H1 (cell line): ENCODE data around the gene KRTAP12-3. TPM values are rescaled to one million over a fixed set of nuclear protein-coding genes. Genes with fewer than 3 reads are reported as not detected.
A peak's percentile ranks its signal among the peaks of the same experiment; 100 is the strongest.

Experiments used
- CTCF ChIA-PET: fragments of 300-600 bp; sonication (Branson Sonifier 250); formaldehyde crosslinking; loops from one replicate; lab custom pipeline; 2021; ENCODE audit not compliant: partially characterized antibody; lab: Charles Lee
- POLR2A ChIA-PET: fragments of 300-600 bp; sonication (Branson Sonifier 250); formaldehyde crosslinking; loops from one replicate; lab custom pipeline; 2021; ENCODE audit warnings: inconsistent platforms; ENCODE audit not compliant: partially characterized antibody; lab: Charles Lee
- DNase-seq, 2 experiments: peaks; one replicate each; pipeline versions ENCODE4 v3.0.0 to v3.0.0-alpha.2; 2010 to 2022; ENCODE audit warnings: low spot score in 2 of 2, low read depth in 1 of 2, mixed read lengths in 1 of 2
- FAIRE-seq: peaks from 2 replicates; lab custom pipeline; 2011; peaks lifted over from hg19 to GRCh38; lab: Jason Lieb, UNC
- H2AFZ ChIP-seq: 2 replicates; pipeline ENCODE4 v1.8.1; 2012; ENCODE audit warnings: low read length, inconsistent platforms
- H2AK5ac ChIP-seq: 2 replicates; pipeline ENCODE4 v1.6.1; 2013; ENCODE audit warnings: low read depth, low read length
- H2BK120ac ChIP-seq: replicated peaks from 2 replicates; pipeline ENCODE3; 2013; ENCODE audit warnings: low read depth, low read length, inconsistent platforms
- H2BK12ac ChIP-seq: 2 replicates; pipeline ENCODE4 v1.6.1; 2013; ENCODE audit warnings: low read depth, low read length
- H2BK15ac ChIP-seq: 2 replicates; pipeline ENCODE4 v1.6.1; 2013; ENCODE audit warnings: low read length
- H2BK20ac ChIP-seq: 2 replicates; pipeline ENCODE4 v1.6.1; 2013; ENCODE audit warnings: low read length
- H2BK5ac ChIP-seq: 2 replicates; pipeline ENCODE4 v1.6.1; 2013; ENCODE audit warnings: low read depth, low read length
- H3K14ac ChIP-seq: 2 replicates; pipeline ENCODE4 v1.6.1; 2013; ENCODE audit warnings: inconsistent platforms; ENCODE audit not compliant: insufficient read length
- H3K18ac ChIP-seq: 2 replicates; pipeline ENCODE4 v1.6.1; 2013; ENCODE audit warnings: low read length; ENCODE audit errors: extremely low read depth
- H3K23ac ChIP-seq: 2 replicates; pipeline ENCODE4 v1.6.1; 2013; ENCODE audit warnings: inconsistent platforms; ENCODE audit not compliant: insufficient read length
- H3K23me2 ChIP-seq: 2 replicates; pipeline ENCODE4 v1.6.1; 2013; ENCODE audit warnings: low read depth, low read length
- H3K27ac ChIP-seq: 2 replicates; pipeline ENCODE4 v1.6.1; 2011; ENCODE audit warnings: low read depth, low read length, inconsistent platforms
- H3K27me3 ChIP-seq, 4 experiments: replicated peaks in 1 of 4; 1 replicate in 1 of 4; 2 replicates in 3 of 4; pipeline versions ENCODE4 v1.6.1 to v1.8.1; 2011 to 2013; ENCODE audit warnings: low read length in 3 of 4, mild to moderate bottlenecking in 3 of 4, inconsistent platforms in 2 of 4, mixed read lengths in 2 of 4, moderate library complexity in 1 of 4; ENCODE audit not compliant: control insufficient read depth in 3 of 4, insufficient read depth in 3 of 4; ENCODE audit errors: extremely low read depth in 1 of 4
- H3K36me3 ChIP-seq, 4 experiments: 2 replicates each; pipeline versions ENCODE4 v1.6.1 to v1.8.1; 2011 to 2013; ENCODE audit warnings: mild to moderate bottlenecking in 4 of 4, low read length in 3 of 4, moderate library complexity in 2 of 4, control low read depth in 1 of 4, inconsistent platforms in 1 of 4; ENCODE audit not compliant: insufficient read depth in 4 of 4, control insufficient read depth in 2 of 4
- H3K4ac ChIP-seq: replicated peaks from 2 replicates; pipeline ENCODE3; 2013; ENCODE audit warnings: low read length, low read depth, mixed read lengths, inconsistent platforms; ENCODE audit not compliant: insufficient read length
- H3K4me1 ChIP-seq, 4 experiments: replicated peaks in 1 of 4; 1 replicate in 1 of 4; 2 replicates in 3 of 4; pipeline versions ENCODE4 v1.6.1 to v1.8.1; 2011 to 2013; ENCODE audit warnings: low read length in 3 of 4, inconsistent platforms in 2 of 4, mixed read lengths in 1 of 4; ENCODE audit not compliant: insufficient read depth in 4 of 4, control insufficient read depth in 3 of 4
- H3K4me2 ChIP-seq, 2 experiments: 2 replicates each; pipeline versions ENCODE4 v1.6.1 to v1.8.1; 2011 to 2013; ENCODE audit warnings: low read depth in 2 of 2, low read length in 2 of 2, control low read depth in 1 of 2, inconsistent platforms in 1 of 2, mild to moderate bottlenecking in 1 of 2; ENCODE audit not compliant: insufficient read depth in 1 of 2
- H3K4me3 ChIP-seq, 4 experiments: fragments of 200-600, 300-600 bp in 1 of 4; sonication (generic), shearing (Covaris generic), sonication (Bioruptor Twin) in 1 of 4; 2 replicates each; pipeline versions ENCODE4 v1.5.1 to v1.8.1; 2011 to 2016; ENCODE audit warnings: low read length in 4 of 4, low read depth in 3 of 4, control low read depth in 2 of 4, inconsistent platforms in 2 of 4, mild to moderate bottlenecking in 2 of 4, mixed read lengths in 1 of 4, moderate library complexity in 1 of 4; ENCODE audit not compliant: insufficient read depth in 2 of 4; ENCODE audit errors: extremely low read depth in 1 of 4
- H3K56ac ChIP-seq: replicated peaks from 2 replicates; pipeline ENCODE3; 2013; ENCODE audit warnings: low read depth, mild to moderate bottlenecking, mixed read lengths, low read length, inconsistent platforms; ENCODE audit not compliant: insufficient read length
- H3K79me1 ChIP-seq: 2 replicates; pipeline ENCODE4 v1.6.1; 2013; ENCODE audit warnings: low read depth, low read length, control low read depth
- H3K79me2 ChIP-seq, 2 experiments: 2 replicates each; pipeline versions ENCODE4 v1.6.1 to v1.8.1; 2012 to 2013; ENCODE audit warnings: low read length in 2 of 2, mild to moderate bottlenecking in 2 of 2, inconsistent platforms in 1 of 2; ENCODE audit not compliant: insufficient read depth in 2 of 2, control insufficient read depth in 1 of 2
- H3K9ac ChIP-seq, 4 experiments: replicated peaks in 1 of 4; 1 replicate in 1 of 4; 2 replicates in 3 of 4; pipeline versions ENCODE4 v1.6.1 to v1.8.1; 2011 to 2013; ENCODE audit warnings: low read depth in 3 of 4, low read length in 3 of 4, control low read depth in 2 of 4, mild to moderate bottlenecking in 2 of 4, moderate library complexity in 2 of 4, inconsistent platforms in 1 of 4; ENCODE audit errors: extremely low read depth in 1 of 4
- H3K9me3 ChIP-seq, 2 experiments: 2 replicates each; pipeline versions ENCODE4 v1.6.1 to v1.8.1; 2012 to 2013; ENCODE audit warnings: mild to moderate bottlenecking in 2 of 2, moderate library complexity in 2 of 2, control low read depth in 1 of 2, inconsistent platforms in 1 of 2, low read depth in 1 of 2, low read length in 1 of 2, mixed read lengths in 1 of 2; ENCODE audit not compliant: insufficient read depth in 2 of 2
- H4K20me1 ChIP-seq, 2 experiments: replicated peaks in 1 of 2; 2 replicates each; pipeline versions ENCODE3 to v1.8.1; 2011 to 2013; ENCODE audit warnings: inconsistent platforms in 2 of 2, low read length in 2 of 2, mild to moderate bottlenecking in 1 of 2; ENCODE audit not compliant: insufficient read depth in 2 of 2, control insufficient read depth in 1 of 2
- H4K5ac ChIP-seq: 2 replicates; pipeline ENCODE4 v1.6.1; 2013; ENCODE audit warnings: low read length, low read depth, mixed read lengths, inconsistent platforms; ENCODE audit not compliant: insufficient read length
- H4K8ac ChIP-seq: 2 replicates; pipeline ENCODE4 v1.8.0; 2013; ENCODE audit warnings: mild to moderate bottlenecking, moderate library complexity, low read length, inconsistent platforms; ENCODE audit not compliant: insufficient read depth; ENCODE audit errors: extremely low read depth
- H4K91ac ChIP-seq: replicated peaks from 2 replicates; pipeline ENCODE3; 2013; ENCODE audit warnings: low read length, mixed read lengths, inconsistent platforms; ENCODE audit not compliant: insufficient read length
- WGBS, 2 experiments: shearing (Covaris generic) in 1 of 2; methylation state at CpG; one replicate each; pipeline versions ENCODE4 v1.1.6 to v1.1.7; 2013 to 2015; ENCODE audit warnings: low lambda C conversion rate in 2 of 2, mixed read lengths in 2 of 2, inconsistent platforms in 1 of 2, low coverage in 1 of 2, missing lambda C conversion rate in 1 of 2; ENCODE audit not compliant: insufficient replicate concordance in 2 of 2, insufficient coverage in 1 of 2, insufficient read length in 1 of 2; ENCODE audit errors: extremely low coverage in 1 of 2, missing lambda C conversion rate in 1 of 2; 5-methylcytosine and 5-hydroxymethylcytosine counted together
- long read RNA-seq, 2 experiments: library from RNA in 1 of 2; library from capped mRNA in 1 of 2; stranded (forward); transcript quantifications; one replicate each; pipeline ENCODE4 v2.0.0, GENCODE V29; 2021; ENCODE audit warnings: inconsistent platforms in 1 of 2
- polyA minus RNA-seq, 3 experiments: library from RNA; depleted of rRNA, polyadenylated mRNA; stranded (reverse); fragments of >200 nt; gene quantifications; 1 replicate in 2 of 3; 2 replicates in 1 of 3; pipeline ENCODE4 v1.2.3, GENCODE V29; 2011
- polyA plus RNA-seq, 7 experiments: library from polyadenylated mRNA; depleted of rRNA in 3 of 7; stranded (reverse) in 5 of 7; unstranded in 2 of 7; fragments of >200 nt in 5 of 7; fragments of 200-250 nt in 2 of 7; gene quantifications; 1 replicate in 5 of 7; 2 replicates in 1 of 7; 4 replicates in 1 of 7; pipeline versions ENCODE4 v1.2.1 to v1.2.3, GENCODE V29; 2011 to 2013; ENCODE audit warnings: missing spikeins in 2 of 7, mixed read lengths in 2 of 7
- total RNA-seq: library from RNA; stranded (reverse); fragmentation: NEBNext Ultra II Directional; extraction: Animal tissue kit (Norgen Biotek cat#: 25700); gene quantifications from 2 replicates; pipeline ENCODE4 v1.2.1, GENCODE V29; 2021
- TF ChIP-seq, protein P1 (sequence below): IDR thresholded peaks from 2 replicates; pipeline ENCODE4 v1.6.1; 2012; ENCODE audit warnings: inconsistent platforms

KRTAP12-3 gene, protein sequence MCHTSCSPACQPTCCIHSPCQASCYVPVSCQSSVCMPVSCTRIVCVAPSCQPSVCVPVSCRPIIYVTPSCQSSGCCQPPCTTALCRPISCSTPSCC
- not detected in 2 replicates for total RNA-seq
- polyA plus RNA-seq (2011; rRNA removed), result not detected in 2 replicates
- not detected for polyA plus RNA-seq (2011; cell fraction: cytosol; rRNA removed)
- polyA plus RNA-seq (2011; cell fraction: nucleus; rRNA removed), result not detected
- not detected in 4 replicates for polyA plus RNA-seq (2012, experiment 1 of 2)
- not detected for polyA plus RNA-seq (2012, experiment 2 of 2)
- polyA plus RNA-seq (2013, experiment 1 of 2), result not detected
- not detected for polyA plus RNA-seq (2013, experiment 2 of 2)
- not detected in 2 replicates for polyA minus RNA-seq (2011; rRNA and poly(A)+ RNA removed)
- polyA minus RNA-seq (2011; cell fraction: cytosol; rRNA and poly(A)+ RNA removed), result not detected
- not detected for polyA minus RNA-seq (2011; cell fraction: nucleus; rRNA and poly(A)+ RNA removed)
- long read RNA-seq, experiment 1, result 0 reads
- long read RNA-seq, experiment 2, result 0 reads

DNA sequence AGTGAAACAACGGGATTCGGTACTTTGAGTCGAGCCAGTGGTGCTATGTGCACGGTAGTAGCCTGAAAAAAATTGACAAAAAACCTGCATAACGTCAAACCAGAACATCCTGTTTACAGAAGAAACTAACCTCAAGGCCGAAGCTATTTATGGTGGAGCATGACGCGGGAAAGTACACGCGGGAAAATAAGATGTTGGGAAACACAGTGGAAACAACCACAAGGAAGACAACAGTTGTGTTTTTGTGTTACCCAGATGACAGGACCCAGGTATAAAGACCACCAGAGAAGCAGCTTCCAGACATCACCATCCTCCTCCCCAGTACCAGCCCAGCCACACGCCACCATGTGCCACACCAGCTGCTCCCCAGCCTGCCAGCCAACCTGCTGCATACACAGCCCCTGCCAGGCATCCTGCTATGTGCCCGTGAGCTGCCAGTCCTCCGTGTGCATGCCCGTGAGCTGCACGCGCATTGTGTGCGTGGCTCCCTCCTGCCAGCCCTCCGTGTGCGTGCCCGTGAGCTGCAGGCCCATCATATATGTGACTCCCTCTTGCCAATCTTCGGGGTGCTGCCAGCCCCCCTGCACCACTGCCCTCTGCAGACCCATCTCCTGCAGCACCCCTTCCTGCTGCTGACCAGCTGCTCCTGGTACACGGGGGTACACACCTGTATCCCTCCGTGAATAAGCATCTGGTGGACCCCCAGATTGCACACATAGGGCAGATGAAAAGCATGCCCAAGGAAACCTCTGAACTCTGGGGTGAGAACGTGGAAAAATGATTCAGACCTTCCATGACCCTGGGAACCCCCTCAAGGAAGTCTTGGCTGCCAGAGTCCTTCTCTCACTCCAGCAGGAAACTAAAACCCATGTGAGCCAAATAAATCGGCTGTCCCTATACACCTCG is at the start of gene KRTAP12-3:
TSS of gene KRTAP12-3 (plus strand) at position 298 of the 906 bp plus-strand sequence. CDS start at position 346, 48 bp downstream.
- Histone ChIP-seq H2BK12ac (peak within 1 kb of the TSS; percentile 92), H3K9me3 (peaks cover 0 to 4% of the 10 kb centered on the region in 2 experiments; a peak in 2 of 4 replicates), H3K18ac (peak within 1 kb of the TSS; percentile 17; the same call in 1 of the 2 replicates), H4K5ac (no peak within 1 kb of the TSS), H3K23ac (no peak within 1 kb of the TSS), H2BK20ac (no peak within 1 kb of the TSS; the same call in 1 of the 2 replicates), H3K36me3 (no peaks in the 10 kb centered on the region), H3K4me1 (peaks cover 0 to 9% (median 3%) of the 10 kb centered on the region in 4 experiments; a peak in 5 of 7 replicates), H4K8ac (no peak within 1 kb of the TSS), H2AK5ac (peak within 1 kb of the TSS; percentile 82; the same call in 1 of the 2 replicates), H3K56ac (no peak within 1 kb of the TSS), H3K23me2 (no peaks in the 10 kb centered on the region), H2BK120ac (no peak within 1 kb of the TSS), H4K20me1 (no peaks in the 10 kb centered on the region), H3K4me3 (no peak within 1 kb of the TSS), H3K79me1 (no peaks in the 10 kb centered on the region), H4K91ac (peak within 1 kb of the TSS; percentile 49), H3K27ac (no peak within 1 kb of the TSS), H3K27me3 (peaks cover 0 to 2% (median 0%) of the 10 kb centered on the region in 4 experiments; a peak in 1 of 7 replicates), H3K9ac (no peak within 1 kb of the TSS; a peak in 1 of 7 replicates), H3K4ac (no peak within 1 kb of the TSS), H2BK15ac (peak within 1 kb of the TSS; percentile 98; the same call in 1 of the 2 replicates), H2AFZ (no peak within 1 kb of the TSS), H2BK5ac (peak within 1 kb of the TSS; percentile 82; the same call in 1 of the 2 replicates), H3K14ac (no peak within 1 kb of the TSS), H3K79me2 (no peaks in the 10 kb centered on the region), H3K4me2 (no peak within 1 kb of the TSS)
- DNase-seq (no peak), FAIRE-seq (no peak)
- TF ChIP-seq, protein P1, sequence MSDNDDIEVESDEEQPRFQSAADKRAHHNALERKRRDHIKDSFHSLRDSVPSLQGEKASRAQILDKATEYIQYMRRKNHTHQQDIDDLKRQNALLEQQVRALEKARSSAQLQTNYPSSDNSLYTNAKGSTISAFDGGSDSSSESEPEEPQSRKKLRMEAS, result no peak
- ChIA-PET POLR2A (no interaction called here), CTCF (interaction anchor here (0.5 to 0.9 kb wide), 2 partner anchors 61 to 271 kb away, joined by 3 read pairs; no protein-coding TSS in a partner anchor)
- 91% methylated on average over 26 of the region's 26 CpGs; no CpG with 5 or more reads in 1 of the 2 experiments for WGBS, 2 experiments
